Cardiac septum (tissue), 1 donor: ENCODE results near the gene RNF13. TPM values are rescaled to one million over a fixed set of nuclear protein-coding genes. Genes with fewer than 3 reads are reported as not detected.
"Not testable (repeated sequence)": the region's sequence is repeated elsewhere in the genome, so short reads cannot be mapped to it uniquely, and the experiment has no call there.

Source experiments
- DNase-seq: peaks from one replicate; pipeline ENCODE4 v3.0.0-alpha.2; 2020; ENCODE audit warnings: low spot score
- intact Hi-C: fragments of 100-400 bp; cut with DNase I; formaldehyde crosslinking; loops from one replicate; pipeline ENCODE4 v1.14.0; 2022
- total RNA-seq: library from RNA; stranded (reverse); fragmentation: NEBNext Ultra II Directional; extraction: Animal tissue kit (Norgen Biotek cat#: 25700); gene quantifications from one replicate; pipeline ENCODE4 v1.2.1, GENCODE V29; 2021
- donor health status: DM: no; HTN: no; CAD: no.

The RNF13 gene
- total RNA-seq, 1 donor from 2014 or later = 46.6 TPM

GRCh38 chr3:149881879-149882278, 68.9 kb downstream of the RNF13 start:
- intact Hi-C loops = loop anchor here (5.0 kb wide), 1 partner anchor 85 kb away; no protein-coding TSS in a partner anchor

DNA sequence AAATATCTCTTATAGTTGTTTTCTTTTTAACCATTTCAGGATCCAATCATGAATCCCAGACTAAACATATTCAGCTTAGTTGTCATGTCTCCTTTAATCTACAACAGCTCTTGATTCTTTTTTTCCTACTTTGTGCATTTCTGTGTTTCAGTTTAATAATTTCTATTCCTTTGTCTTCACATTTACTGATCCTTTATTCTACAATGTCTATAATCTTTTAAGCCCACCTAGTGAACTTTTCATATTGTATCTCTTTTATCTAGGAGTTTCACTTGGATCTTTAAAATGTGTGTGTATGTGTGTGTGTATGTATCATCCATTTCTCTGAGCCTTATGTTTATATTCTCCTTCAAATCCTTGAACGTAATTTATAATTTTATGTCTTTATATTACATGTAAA, 70.1 kb downstream of the RNF13 start:
- intact Hi-C loops = loop anchor here (5.0 kb wide), 1 partner anchor 84 kb away; no protein-coding TSS in a partner anchor
- DNase-seq = no peak

More at GRCh38 chr3:149881879-149882278, 68.9 kb downstream of the RNF13 start:
- no peak for DNase-seq

DNA sequence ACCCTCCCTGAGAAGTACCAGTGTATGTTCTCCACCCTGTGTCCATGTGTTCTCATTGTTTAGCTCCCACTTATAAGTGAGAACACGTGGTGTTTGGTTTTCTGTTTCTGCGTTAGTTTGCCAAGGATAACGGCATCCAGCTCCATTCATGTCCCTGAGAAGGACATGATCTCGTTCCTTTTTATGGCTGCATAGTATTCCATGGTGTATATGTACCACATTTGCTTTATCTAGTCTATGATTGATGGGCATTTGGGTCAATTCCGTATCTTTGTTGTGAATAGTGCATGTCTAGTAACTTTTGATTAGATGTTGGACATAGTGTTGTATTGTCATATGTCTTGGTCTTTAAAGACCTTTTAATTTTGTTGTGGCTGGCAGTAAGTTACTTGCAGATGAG, 70.8 kb downstream of the RNF13 start:
- DNase-seq = not testable (repeated sequence)
- intact Hi-C loops = loop anchor here (5.0 kb wide), 1 partner anchor 83 kb away; no protein-coding TSS in a partner anchor

DNA sequence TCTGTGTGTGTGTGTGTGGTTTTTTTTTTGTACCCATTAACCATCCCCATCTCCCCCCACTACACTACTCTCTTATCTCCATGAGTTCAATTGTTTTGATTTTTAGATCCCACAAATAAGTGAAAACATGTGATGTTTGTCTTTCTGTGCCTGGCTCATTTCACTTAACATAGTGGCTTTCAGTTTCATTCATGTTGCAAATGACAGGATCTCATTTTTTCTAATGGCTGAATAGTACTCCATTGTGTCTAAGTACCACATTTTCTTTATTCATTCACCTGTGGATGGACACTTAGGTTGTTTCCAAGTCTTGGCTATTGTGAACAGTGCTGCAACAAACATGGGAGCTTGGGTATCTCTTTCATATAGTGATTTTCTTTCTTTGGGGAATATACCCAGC, 71.8 kb downstream of the RNF13 start:
- DNase-seq = not testable (repeated sequence)
- intact Hi-C loops = loop anchor here (5.0 kb wide), 1 partner anchor 82 kb away; no protein-coding TSS in a partner anchor

DNA sequence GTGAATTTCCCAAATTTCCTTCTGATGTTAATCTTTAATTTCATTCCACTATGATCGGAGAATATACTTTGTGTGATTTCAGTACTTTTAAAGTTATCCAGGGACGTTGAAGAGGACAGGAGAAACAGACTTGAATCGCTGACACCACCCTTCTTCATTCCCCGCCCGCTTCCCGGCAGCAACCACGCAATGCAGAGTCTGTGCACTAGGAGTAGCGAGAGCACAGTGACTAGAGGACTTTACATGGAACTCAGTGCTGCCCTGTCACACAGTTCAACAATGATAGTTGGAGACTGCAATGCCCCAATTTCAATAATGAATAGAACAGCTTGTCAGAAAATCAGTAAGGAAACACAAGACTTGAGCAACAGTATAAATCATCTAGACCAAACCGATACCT, 73.9 kb downstream of the RNF13 start:
- no peak for DNase-seq
- intact Hi-C loops = no loop called here

GRCh38 chr3:149891621-149892020, 78.6 kb downstream of the RNF13 start:
- DNase-seq = no peak
- intact Hi-C loops = no loop called here

- DNase-seq = no peak
- intact Hi-C loops = no loop called here
Observed at GRCh38 chr3:149892371-149892770, 79.4 kb downstream of the RNF13 start.

DNA sequence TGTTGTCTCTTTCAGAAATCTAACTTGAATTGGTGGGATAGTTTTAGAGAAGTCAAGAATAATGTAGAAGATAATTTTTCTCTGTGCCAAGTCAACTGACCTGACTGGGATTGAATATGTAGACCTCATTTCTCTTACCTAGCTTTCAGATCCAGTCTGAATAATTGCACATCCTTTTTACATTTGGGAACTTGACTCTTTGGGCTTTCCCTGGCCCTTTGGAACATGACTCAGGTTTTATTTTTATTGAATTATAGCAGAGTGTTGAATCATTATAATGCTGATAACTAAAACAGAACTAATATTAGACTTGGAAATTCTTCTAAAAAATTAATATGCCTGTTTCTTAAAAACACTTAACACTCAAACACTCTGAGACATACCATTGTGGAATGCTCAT, 81.2 kb downstream of the RNF13 start:
- intact Hi-C loops = no loop called here
- no peak for DNase-seq

DNA sequence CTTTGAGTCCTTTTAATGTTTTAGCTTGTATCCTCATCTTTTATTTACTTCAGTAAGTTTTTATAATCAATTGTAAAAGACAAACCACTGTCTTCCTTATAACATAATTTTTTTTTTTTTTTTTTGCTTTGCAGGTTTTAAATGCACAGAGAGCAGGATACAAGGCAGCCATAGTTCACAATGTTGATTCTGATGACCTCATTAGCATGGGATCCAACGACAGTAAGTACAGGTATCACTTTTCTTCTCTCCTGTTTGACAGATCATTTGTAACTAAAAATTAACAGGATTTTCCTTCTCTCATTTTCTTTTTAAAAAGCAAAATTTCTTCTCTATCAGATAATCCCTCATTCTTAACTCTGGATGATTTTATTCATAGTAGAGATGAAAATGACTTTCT, 82.3 kb downstream of the RNF13 start:
- intact Hi-C loops = no loop called here
- DNase-seq = no peak

GRCh38 chr3:149895769-149896168, 82.8 kb downstream of the RNF13 start:
- intact Hi-C loops = no loop called here
- DNase-seq = no peak

- intact Hi-C loops = no loop called here
- DNase-seq = no peak
Observed at GRCh38 chr3:149898771-149899170, 85.8 kb downstream of the RNF13 start.

- intact Hi-C loops = no loop called here
- no peak for DNase-seq
Observed at GRCh38 chr3:149900322-149900721, 87.3 kb downstream of the RNF13 start.

DNA sequence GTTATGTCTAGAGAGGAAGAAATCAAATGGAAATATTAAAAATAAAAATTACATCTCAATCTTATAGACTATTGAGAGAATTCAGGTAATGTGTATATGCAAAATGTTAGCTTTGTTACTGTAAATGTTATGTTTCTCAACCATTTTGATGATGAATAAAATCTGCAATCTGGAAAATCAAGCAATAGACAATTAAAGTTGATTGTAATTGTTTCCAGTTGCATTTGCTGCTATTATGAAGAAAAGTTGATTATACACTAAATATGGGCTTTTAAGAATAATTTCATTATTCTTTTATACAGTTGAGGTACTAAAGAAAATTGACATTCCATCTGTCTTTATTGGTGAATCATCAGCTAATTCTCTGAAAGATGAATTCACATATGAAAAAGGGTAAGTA, 88.8 kb downstream of the RNF13 start:
- no peak for DNase-seq
- intact Hi-C loops = no loop called here

DNA sequence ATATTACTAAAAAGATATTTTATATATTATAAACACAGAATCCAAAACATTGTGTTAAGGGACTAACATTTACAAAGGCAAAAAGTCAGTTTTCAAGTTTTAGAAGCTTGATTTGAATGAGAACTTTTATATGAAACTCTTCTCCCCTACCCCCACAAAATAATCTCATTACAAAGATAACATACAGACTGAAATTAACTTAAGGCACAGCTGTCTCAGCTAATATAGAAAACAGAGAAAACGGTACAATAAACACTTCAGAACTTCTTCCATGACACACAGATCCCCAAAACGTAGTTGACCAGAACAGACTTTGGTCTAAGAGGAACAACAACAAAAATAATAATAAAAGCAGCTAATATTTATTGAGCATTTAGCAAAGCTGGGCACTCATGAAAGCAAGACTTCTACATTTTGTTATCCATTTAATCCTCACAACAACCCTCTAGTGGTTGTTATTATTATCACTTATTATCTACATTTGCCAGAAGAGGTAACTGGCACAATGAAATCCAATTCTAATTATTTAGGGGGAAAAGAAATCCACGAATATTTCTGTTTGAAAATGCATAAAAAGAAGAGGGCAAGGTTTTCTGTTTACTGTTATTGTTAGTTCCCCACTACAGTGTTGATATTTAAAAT, 89.6 kb downstream of the RNF13 start:
- intact Hi-C loops = no loop called here
- no peak for DNase-seq

DNA sequence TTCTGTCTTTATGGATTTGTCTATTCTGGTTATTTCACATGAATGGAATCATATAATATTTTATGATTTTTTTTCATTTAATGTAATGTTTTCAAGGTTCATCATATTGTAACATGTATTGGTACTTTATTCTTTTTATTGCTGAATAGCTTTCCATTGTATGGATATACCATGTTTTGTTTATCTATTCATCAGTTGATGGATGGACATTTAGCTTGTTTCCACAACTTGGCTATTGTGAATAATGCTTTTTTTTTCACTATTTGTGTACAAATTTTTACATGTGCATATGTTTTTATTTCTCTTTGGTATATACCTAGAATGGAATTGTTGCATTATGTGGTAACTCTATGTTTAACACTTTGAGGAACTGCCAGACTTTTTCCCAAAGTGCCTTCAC, 93.0 kb downstream of the RNF13 start:
- no peak for DNase-seq
- intact Hi-C loops = no loop called here

GRCh38 chr3:149908424-149908957, 95.5 kb downstream of the RNF13 start:
- no peak for DNase-seq
- intact Hi-C loops = no loop called here

- intact Hi-C loops = no loop called here
- DNase-seq = no peak
Observed at GRCh38 chr3:149909923-149910322, 96.9 kb downstream of the RNF13 start.

DNA sequence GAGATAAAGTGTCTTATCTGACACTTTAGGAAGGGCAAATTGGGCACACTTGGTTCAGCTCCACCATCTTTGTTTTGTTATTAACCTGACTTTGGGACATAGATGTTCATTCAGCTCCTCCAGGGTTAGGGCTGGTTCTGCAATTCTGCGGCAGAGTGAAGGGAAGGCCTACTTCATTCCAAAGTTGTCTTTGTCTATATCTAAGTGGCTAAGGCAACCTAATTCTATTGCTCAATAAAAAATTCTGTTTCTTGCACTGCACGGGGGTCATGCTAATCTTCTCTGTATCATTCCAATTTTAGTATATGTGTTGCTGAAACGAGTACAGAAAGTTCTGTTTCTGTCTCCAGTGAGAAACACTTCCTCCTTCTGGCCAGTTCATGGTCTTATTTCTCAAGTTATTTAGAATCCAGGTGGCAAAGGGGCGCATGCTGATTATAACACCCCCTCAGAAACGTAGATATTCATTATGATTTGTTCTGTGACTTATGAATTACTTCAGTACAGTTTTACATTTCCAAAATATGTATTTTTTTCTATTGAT, 104.2 kb downstream of the RNF13 start:
- intact Hi-C loops = no loop called here

DNA sequence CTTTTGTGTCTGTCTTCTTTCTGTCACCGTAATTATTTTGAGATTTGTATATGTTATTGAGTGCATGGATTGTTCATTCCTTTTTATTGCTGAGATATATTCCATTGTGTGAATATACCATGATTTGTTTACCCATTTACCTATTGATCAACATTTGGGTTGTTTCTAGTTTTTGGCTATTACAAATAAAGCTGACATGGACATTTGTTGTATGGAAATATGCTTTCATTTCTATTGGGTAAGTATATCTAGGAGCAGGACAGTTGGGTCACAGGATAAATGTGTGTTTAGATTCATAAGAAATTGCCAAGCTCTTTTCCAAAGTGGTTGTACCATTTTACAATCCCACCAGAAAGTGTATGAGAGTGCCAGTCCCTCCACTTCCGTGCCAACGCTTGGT, 106.5 kb downstream of the RNF13 start:
- intact Hi-C loops = no loop called here
- no peak for DNase-seq

More for the DNA sequence above, 104.2 kb downstream of the RNF13 start:
- DNase-seq = no peak

GRCh38 chr3:149920119-149920518, 107.1 kb downstream of the RNF13 start:
- intact Hi-C loops = no loop called here
- DNase-seq = no peak

DNA sequence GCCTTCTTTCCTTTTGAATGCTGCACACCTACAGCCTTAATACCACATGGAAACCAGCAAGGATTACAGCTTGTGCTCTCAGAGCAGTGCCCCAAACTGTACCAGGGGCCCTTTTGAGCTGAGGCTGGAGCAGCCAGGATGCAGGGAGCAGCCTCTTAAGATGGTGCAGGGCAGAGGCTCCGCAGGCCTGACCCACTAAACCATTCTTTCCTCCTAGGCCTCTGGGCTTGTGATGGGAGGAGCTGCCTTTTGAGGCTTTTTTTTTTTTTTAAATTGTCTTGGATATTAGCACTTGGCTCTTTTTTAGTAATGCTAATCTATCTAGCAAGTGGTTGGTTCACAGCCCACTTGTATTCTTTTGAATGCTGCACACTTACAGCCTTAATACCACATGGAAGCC, 120.0 kb downstream of the RNF13 start:
- no peak for DNase-seq
- intact Hi-C loops = loop anchor here (10.0 kb wide), 1 partner anchor 562 kb away; no protein-coding TSS in a partner anchor
